ENCODE results near the gene TCHP.

- TF ChIP-seq EZH2 (IDR thresholded peaks at IDR 0.05; ENCODE audit: borderline replicate concordance, insufficient read depth, low read length, poor library complexity, severe bottlenecking) (no peak), EP300 (conservative IDR thresholded peaks at IDR 0.05; ENCODE audit: poor library complexity, severe bottlenecking) (no peak), CTCF (IDR thresholded peaks at IDR 0.05; ENCODE audit: poor library complexity, severe bottlenecking) (no peak)
Measured at GRCh38 chr12:109900752-109901580, 892 bp downstream of the TCHP start.
